ENCODE data around the gene CTPS1. TPM values are rescaled to one million over a fixed set of nuclear protein-coding genes. Genes with fewer than 3 reads are reported as not detected.

CTPS1 gene
- total RNA-seq, 1 donor: 13.5 TPM

Small RNA genes lying within 50 kb of the gene (small RNA-seq; reads per million reads assigned to genes)
- not detected for gene UBE2V1P8

Other genes starting within 250 kb of the CTPS1 start
- gene KCNQ4, start 195.9 kb upstream of the CTPS1 start, total RNA-seq: 0.54 TPM
- gene CITED4, start 117.3 kb upstream of the CTPS1 start, total RNA-seq: 4.6 TPM
- 1.6 TPM for gene SLFNL1, start 42.0 kb downstream of the CTPS1 start, total RNA-seq

Data from hematopoietic multipotent progenitor cell (in vitro differentiated cells).